Endodermal cell (in vitro differentiated cells): ENCODE data around the gene ARID3B. TPM values are rescaled to one million over a fixed set of nuclear protein-coding genes. Genes with fewer than 3 reads are reported as not detected.

Experiments used
- DNase-seq: peaks from one replicate; pipeline ENCODE4 v3.0.0-alpha.2; 2017
- H3K27ac ChIP-seq: 2 replicates; pipeline ENCODE4 v1.5.1; 2013; ENCODE audit warnings: mild to moderate bottlenecking, low read depth, low read length, moderate library complexity
- H3K27me3 ChIP-seq: 2 replicates; pipeline ENCODE4 v1.6.1; 2013; ENCODE audit warnings: mild to moderate bottlenecking, low read length, moderate library complexity; ENCODE audit not compliant: insufficient read depth, control insufficient read depth, poor library complexity, severe bottlenecking
- H3K36me3 ChIP-seq: 2 replicates; pipeline ENCODE4 v1.7.0; 2013; ENCODE audit warnings: mild to moderate bottlenecking, low read length, moderate library complexity; ENCODE audit not compliant: control insufficient read depth, insufficient read depth
- H3K4me1 ChIP-seq: one replicate; pipeline ENCODE4 v1.7.0; 2013; ENCODE audit warnings: low read length; ENCODE audit not compliant: control insufficient read depth, insufficient read depth
- H3K4me3 ChIP-seq: 2 replicates; pipeline ENCODE4 v1.5.1; 2013; ENCODE audit warnings: mild to moderate bottlenecking, low read length, moderate library complexity
- H3K9ac ChIP-seq: 2 replicates; pipeline ENCODE4 v1.6.1; 2013; ENCODE audit warnings: mild to moderate bottlenecking, low read length, moderate library complexity; ENCODE audit not compliant: poor library complexity, severe bottlenecking; ENCODE audit errors: extremely low read depth
- H3K9me3 ChIP-seq: 2 replicates; pipeline ENCODE4 v1.6.1; 2013; ENCODE audit warnings: mild to moderate bottlenecking, low read length, moderate library complexity; ENCODE audit not compliant: control insufficient read depth
- H3K27ac Mint-ChIP-seq: 2 replicates; pipeline ENCODE4 v1.8.0; 2020; ENCODE audit warnings: mixed read lengths
- H3K27me3 Mint-ChIP-seq: 2 replicates; pipeline ENCODE4 v1.8.0; 2021; ENCODE audit warnings: mild to moderate bottlenecking, mixed read lengths; ENCODE audit not compliant: insufficient read depth
- H3K36me3 Mint-ChIP-seq: 2 replicates; pipeline ENCODE4 v1.8.0; 2020; ENCODE audit warnings: low read depth, mixed read lengths
- H3K4me1 Mint-ChIP-seq: 2 replicates; pipeline ENCODE4 v1.8.0; 2020; ENCODE audit warnings: mixed read lengths
- H3K4me3 Mint-ChIP-seq: 2 replicates; pipeline ENCODE4 v1.8.0; 2020; ENCODE audit warnings: mild to moderate bottlenecking, moderate library complexity, mixed read lengths
- H3K9me3 Mint-ChIP-seq: 2 replicates; pipeline ENCODE4 v1.8.0; 2020; ENCODE audit warnings: mild to moderate bottlenecking, mixed read lengths
- CTCF ChIP-seq: fragments of 200-600 bp; sonication (generic); conservative IDR thresholded peaks from 2 replicates; pipeline ENCODE4 v1.5.0; 2021; ENCODE audit warnings: antibody characterized with exemption, mild to moderate bottlenecking
- WGBS, 2 experiments: methylation state at CpG; one replicate each; pipeline versions ENCODE4 v1.1.5 to v1.1.7; 2013; ENCODE audit warnings: missing lambda C conversion rate in 2 of 2, mixed read lengths in 1 of 2; ENCODE audit not compliant: insufficient coverage in 1 of 2, insufficient read length in 1 of 2; 5-methylcytosine and 5-hydroxymethylcytosine counted together
- total RNA-seq, 2 donors: library from RNA; stranded (reverse); fragmentation: NEBNext Ultra II Directional in 1 of 2; extraction: Animal tissue kit (Norgen Biotek cat#: 25700) in 1 of 2; gene quantifications; 2 replicates in 1 of 2; 3 replicates in 1 of 2; pipeline ENCODE4 v1.2.1, GENCODE V29; 2021

ARID3B gene
- total RNA-seq, 2 donors from 2014 or later: 98.1 to 99.4 TPM

- Histone ChIP-seq H3K4me3 (no peak overlapping the region), H3K9me3 (no peaks in the 10 kb centered on the region), H3K36me3 (peaks cover 82% of the 10 kb centered on the region), H3K9ac (no peak overlapping the region), H3K4me1 (peaks cover 22% of the 10 kb centered on the region), H3K27ac (no peak overlapping the region), H3K27me3 (no peaks in the 10 kb centered on the region)
- peaks cover 52% of the 10 kb centered on the region for H3K36me3 Mint-ChIP-seq
- H3K9me3 Mint-ChIP-seq: no peaks in the 10 kb centered on the region
- TF ChIP-seq CTCF: no peak
- no peaks in the 10 kb centered on the region for H3K27me3 Mint-ChIP-seq
- H3K4me3 Mint-ChIP-seq: no peak overlapping the region
- no peak for DNase-seq
- 95 to 100% methylated on average over 3 to 4 of the region's 4 CpGs for WGBS, 2 experiments
- no peak overlapping the region for H3K27ac Mint-ChIP-seq
- H3K4me1 Mint-ChIP-seq: peaks cover 41% of the 10 kb centered on the region
Observed at GRCh38 chr15:74569731-74570070, 28.7 kb downstream of the ARID3B start.

GRCh38 chr15:74571191-74571590 is 30.2 kb downstream of the ARID3B start:
- Mint-ChIP-seq H3K36me3 (peaks cover 64% of the 10 kb centered on the region), H3K27me3 (no peaks in the 10 kb centered on the region), H3K27ac (no peak overlapping the region), H3K4me3 (no peak overlapping the region), H3K4me1 (peaks cover 31% of the 10 kb centered on the region), H3K9me3 (no peaks in the 10 kb centered on the region)
- Histone ChIP-seq H3K4me1 (peaks cover 17% of the 10 kb centered on the region), H3K9ac (no peak overlapping the region), H3K9me3 (no peaks in the 10 kb centered on the region), H3K27ac (no peak overlapping the region), H3K36me3 (peaks cover 87% of the 10 kb centered on the region), H3K27me3 (no peaks in the 10 kb centered on the region), H3K4me3 (no peak overlapping the region)
- DNase-seq: peak; percentile 12
- 100% methylated on average over 1 to 3 of the region's 3 CpGs for WGBS, 2 experiments
- no peak for TF ChIP-seq CTCF

GRCh38 chr15:74573987-74574386 is 33.0 kb downstream of the ARID3B start:
- Histone ChIP-seq H3K36me3 (peaks cover 91% of the 10 kb centered on the region), H3K9ac (no peak overlapping the region), H3K27ac (no peak overlapping the region), H3K27me3 (no peaks in the 10 kb centered on the region), H3K4me3 (no peak overlapping the region), H3K4me1 (peaks cover 7% of the 10 kb centered on the region), H3K9me3 (no peaks in the 10 kb centered on the region)
- Mint-ChIP-seq H3K27me3 (no peaks in the 10 kb centered on the region), H3K4me3 (no peak overlapping the region), H3K27ac (no peak overlapping the region), H3K9me3 (no peaks in the 10 kb centered on the region), H3K36me3 (peaks cover 81% of the 10 kb centered on the region), H3K4me1 (peaks cover 7% of the 10 kb centered on the region)
- TF ChIP-seq CTCF: no peak
- WGBS, 2 experiments: 80 to 90% methylated on average over 1 to 4 of the region's 4 CpGs
- DNase-seq: peak; percentile 16
